Trophoblast cell (in vitro differentiated cells and primary cell): ENCODE results near the gene BCAN.
A peak's percentile ranks its signal among the peaks of the same experiment; 100 is the strongest.

Source experiments
- DNase-seq, 2 donors: peaks; one replicate each; pipeline ENCODE4 v3.0.0-alpha.2; 2016
- H2AFZ ChIP-seq: 2 replicates; pipeline ENCODE4 v1.6.1; 2013; ENCODE audit warnings: low read length, moderate library complexity, mild to moderate bottlenecking; ENCODE audit not compliant: insufficient read depth, poor library complexity
- H2AK5ac ChIP-seq: 2 replicates; pipeline ENCODE4 v1.6.1; 2013; ENCODE audit warnings: mild to moderate bottlenecking, low read length
- H2BK120ac ChIP-seq: 2 replicates; pipeline ENCODE4 v1.6.1; 2013; ENCODE audit warnings: low read length, mild to moderate bottlenecking, moderate library complexity; ENCODE audit not compliant: insufficient read depth, poor library complexity
- H2BK12ac ChIP-seq: 2 replicates; pipeline ENCODE4 v1.6.1; 2013; ENCODE audit warnings: mild to moderate bottlenecking, low read length, moderate library complexity
- H2BK5ac ChIP-seq: 2 replicates; pipeline ENCODE4 v1.6.1; 2013; ENCODE audit warnings: low read length, low read depth, moderate library complexity, mild to moderate bottlenecking; ENCODE audit not compliant: poor library complexity
- H3K14ac ChIP-seq: 2 replicates; pipeline ENCODE4 v1.6.1; 2013; ENCODE audit warnings: mild to moderate bottlenecking, low read length
- H3K18ac ChIP-seq: 2 replicates; pipeline ENCODE4 v1.6.1; 2013; ENCODE audit warnings: mild to moderate bottlenecking, low read length
- H3K23ac ChIP-seq: 2 replicates; pipeline ENCODE4 v1.6.1; 2013; ENCODE audit warnings: low read length
- H3K27ac ChIP-seq: 2 replicates; pipeline ENCODE4 v1.5.1; 2013; ENCODE audit warnings: low read depth, mild to moderate bottlenecking, inconsistent platforms, low read length, moderate library complexity
- H3K27me3 ChIP-seq: 2 replicates; pipeline ENCODE4 v1.6.1; 2013; ENCODE audit warnings: inconsistent platforms, mild to moderate bottlenecking, low read length, moderate library complexity; ENCODE audit not compliant: insufficient read depth
- H3K36me3 ChIP-seq, 2 experiments: 1 replicate in 1 of 2; 2 replicates in 1 of 2; pipeline ENCODE4 v1.6.1; 2013; ENCODE audit warnings: low read length in 2 of 2, mild to moderate bottlenecking in 2 of 2, moderate library complexity in 1 of 2; ENCODE audit not compliant: insufficient read depth in 2 of 2, control insufficient read depth in 1 of 2
- H3K4ac ChIP-seq: 2 replicates; pipeline ENCODE4 v1.6.1; 2013; ENCODE audit warnings: low read depth, mild to moderate bottlenecking, low read length, moderate library complexity
- H3K4me1 ChIP-seq, 2 experiments: 1 replicate in 1 of 2; 2 replicates in 1 of 2; pipeline ENCODE4 v1.6.1; 2013; ENCODE audit warnings: low read length in 2 of 2, mild to moderate bottlenecking in 2 of 2, moderate library complexity in 1 of 2; ENCODE audit not compliant: insufficient read depth in 2 of 2, control insufficient read depth in 1 of 2
- H3K4me2 ChIP-seq: 2 replicates; pipeline ENCODE4 v1.6.1; 2013; ENCODE audit warnings: inconsistent platforms, mild to moderate bottlenecking, low read length, moderate library complexity
- H3K4me3 ChIP-seq: 2 replicates; pipeline ENCODE4 v1.5.1; 2013; ENCODE audit warnings: mild to moderate bottlenecking, low read depth, low read length, inconsistent platforms
- H3K79me1 ChIP-seq: one replicate; pipeline ENCODE4 v1.6.1; 2013; ENCODE audit warnings: low read length
- H3K79me2 ChIP-seq: 2 replicates; pipeline ENCODE4 v1.6.1; 2013; ENCODE audit warnings: low read length, mild to moderate bottlenecking; ENCODE audit not compliant: control insufficient read depth, insufficient read depth, poor library complexity
- H3K9ac ChIP-seq: 2 replicates; pipeline ENCODE4 v1.6.1; 2013; ENCODE audit warnings: mild to moderate bottlenecking, low read length
- H3K9me3 ChIP-seq: 2 replicates; pipeline ENCODE4 v1.6.1; 2013; ENCODE audit warnings: low read depth, mild to moderate bottlenecking, control low read depth, inconsistent platforms, low read length; ENCODE audit not compliant: insufficient read depth
- H4K12ac ChIP-seq: 2 replicates; pipeline ENCODE4 v1.6.1; 2013; ENCODE audit warnings: low read depth, mild to moderate bottlenecking, low read length, moderate library complexity
- H4K8ac ChIP-seq: 2 replicates; pipeline ENCODE4 v1.6.1; 2013; ENCODE audit warnings: low read depth, mild to moderate bottlenecking, low read length, moderate library complexity
- H4K91ac ChIP-seq: one replicate; pipeline ENCODE4 v1.6.1; 2013; ENCODE audit warnings: low read depth, mild to moderate bottlenecking, low read length, moderate library complexity
- WGBS: extraction: QIAGEN DNeasy Blood & Tissue Kit; methylation state at CpG from one replicate; pipeline ENCODE4 v1.1.7; 2013; ENCODE audit warnings: missing lambda C conversion rate; ENCODE audit not compliant: insufficient read length, insufficient coverage; ENCODE audit errors: extremely low coverage; 5-methylcytosine and 5-hydroxymethylcytosine counted together

BCAN gene

DNA sequence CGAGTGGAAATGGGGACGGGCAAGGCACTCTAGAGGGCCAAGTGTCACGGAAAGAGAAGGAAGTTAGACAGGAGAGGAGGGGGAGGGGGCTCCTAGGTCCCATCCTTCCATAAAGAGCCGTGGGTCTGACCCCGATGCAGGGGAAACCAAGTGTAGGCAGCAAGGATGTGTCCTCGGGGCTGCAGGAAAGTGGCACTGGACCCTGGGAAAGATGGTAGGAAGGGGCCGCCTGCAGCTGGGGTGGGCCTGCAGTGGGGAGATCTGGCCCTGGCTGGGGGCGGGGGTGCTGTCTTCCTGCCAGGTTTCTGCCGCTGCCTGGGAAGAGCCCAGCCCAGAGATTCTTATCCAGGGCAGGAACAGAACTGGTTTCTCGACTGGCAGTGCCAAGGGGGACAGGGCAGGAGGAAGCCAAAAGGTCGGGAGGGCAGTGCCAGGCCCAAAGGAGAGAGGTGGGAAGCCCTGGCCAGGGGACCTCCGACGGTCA lies 50.6 kb downstream of the BCAN start:
- H4K91ac ChIP-seq: peak overlapping the region; percentile 94
- H3K27ac ChIP-seq: peak overlapping the region; percentile 84
- H3K9me3 ChIP-seq: no peaks in the 10 kb centered on the region
- DNase-seq: no peak
- no peak overlapping the region for H3K23ac ChIP-seq
- peak overlapping the region; percentile 45 for H3K4me2 ChIP-seq
- WGBS: no CpG with 5 or more reads among the region's 13 CpGs
- no peaks in the 10 kb centered on the region for H3K27me3 ChIP-seq
- peak overlapping the region; percentile 62 for H2BK5ac ChIP-seq
- H3K9ac ChIP-seq: no peak overlapping the region
- H3K4ac ChIP-seq: peak overlapping the region; percentile 57
- peaks cover 32% of the 10 kb centered on the region for H3K79me1 ChIP-seq
- peak overlapping the region; percentile 19 for H2AK5ac ChIP-seq
- H3K18ac ChIP-seq: peak overlapping the region; percentile 58
- no peaks in the 10 kb centered on the region for H3K36me3 ChIP-seq
- H4K8ac ChIP-seq: peak overlapping the region; percentile 56
- H3K79me2 ChIP-seq: peaks cover 3% of the 10 kb centered on the region
- peak overlapping the region; percentile 87 for H2BK120ac ChIP-seq
- H3K14ac ChIP-seq: peak overlapping the region; percentile 41
- H2BK12ac ChIP-seq: peak overlapping the region; percentile 94
- peak overlapping the region; percentile 43 for H2AFZ ChIP-seq
- H4K12ac ChIP-seq: no peak overlapping the region
- no peak overlapping the region for H3K4me3 ChIP-seq
- H3K4me1 ChIP-seq: peaks cover 44 to 52% of the 10 kb centered on the region in 2 experiments

DNA sequence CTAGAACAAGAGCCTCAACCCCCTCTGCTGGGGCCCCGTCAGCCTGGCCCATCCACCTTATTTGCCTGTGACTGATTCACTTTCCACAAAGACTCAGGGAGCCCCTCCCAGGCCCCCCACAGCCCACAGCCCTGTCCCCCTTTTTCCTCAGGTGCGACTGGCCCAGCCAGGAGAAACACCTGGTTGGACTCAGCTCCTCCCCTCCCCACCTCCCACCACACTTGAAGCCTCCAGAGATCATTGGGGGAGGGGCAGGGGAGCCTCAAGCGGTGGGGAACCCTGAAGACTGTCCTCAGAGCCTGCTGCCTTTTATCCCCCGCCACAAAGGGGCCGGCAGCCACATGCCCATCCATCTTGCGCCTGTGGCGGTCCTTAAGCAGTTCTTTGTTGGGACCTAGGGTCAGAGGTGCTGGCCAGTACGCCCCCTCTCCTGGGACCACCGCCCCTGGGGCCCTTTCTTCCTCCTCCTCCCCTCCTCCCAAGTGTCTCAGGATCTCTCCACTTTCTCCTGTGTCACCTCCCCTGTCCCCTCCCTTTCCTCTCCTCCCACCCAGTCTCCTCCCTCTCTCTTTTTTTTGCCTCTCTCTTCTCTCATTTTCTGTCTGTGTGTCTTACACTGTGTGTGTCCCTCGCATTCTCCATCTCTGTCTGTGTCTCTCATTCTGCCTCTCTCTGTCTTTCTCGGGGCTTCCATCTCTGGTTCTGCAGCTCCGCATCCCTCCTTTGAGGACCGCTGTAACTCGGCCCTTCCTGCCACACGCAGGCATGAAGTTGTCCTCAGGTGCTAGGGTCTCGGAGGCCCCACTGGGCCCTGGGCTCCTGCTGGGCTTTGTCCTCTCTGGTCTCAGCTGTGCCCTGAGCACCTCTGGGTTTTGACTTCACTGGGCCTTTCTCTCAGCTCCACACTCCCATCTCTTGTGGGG lies 51.3 kb downstream of the BCAN start:
- Histone ChIP-seq H3K14ac (peak overlapping the region; percentile 83), H3K79me2 (peaks cover 3% of the 10 kb centered on the region), H3K4me3 (no peak overlapping the region), H3K18ac (peak overlapping the region; percentile 91), H3K9ac (no peak overlapping the region), H2BK12ac (peak overlapping the region; percentile 86), H2BK120ac (peak overlapping the region; percentile 87), H3K4me1 (peaks cover 44 to 53% of the 10 kb centered on the region in 2 experiments), H3K23ac (no peak overlapping the region), H3K4me2 (peak overlapping the region; percentile 45), H2AK5ac (peak overlapping the region; percentile 84), H3K27me3 (no peaks in the 10 kb centered on the region), H4K8ac (peak overlapping the region; percentile 77), H2AFZ (peak overlapping the region; percentile 18), H3K79me1 (peaks cover 32% of the 10 kb centered on the region), H2BK5ac (peak overlapping the region; percentile 82), H3K27ac (peak overlapping the region; percentile 84), H4K91ac (peak overlapping the region; percentile 96), H3K9me3 (no peaks in the 10 kb centered on the region), H4K12ac (peak overlapping the region; percentile 26), H3K4ac (peak overlapping the region; percentile 57), H3K36me3 (no peaks in the 10 kb centered on the region)
- DNase-seq: no peak
- WGBS: no CpG with 5 or more reads among the region's 16 CpGs

DNA sequence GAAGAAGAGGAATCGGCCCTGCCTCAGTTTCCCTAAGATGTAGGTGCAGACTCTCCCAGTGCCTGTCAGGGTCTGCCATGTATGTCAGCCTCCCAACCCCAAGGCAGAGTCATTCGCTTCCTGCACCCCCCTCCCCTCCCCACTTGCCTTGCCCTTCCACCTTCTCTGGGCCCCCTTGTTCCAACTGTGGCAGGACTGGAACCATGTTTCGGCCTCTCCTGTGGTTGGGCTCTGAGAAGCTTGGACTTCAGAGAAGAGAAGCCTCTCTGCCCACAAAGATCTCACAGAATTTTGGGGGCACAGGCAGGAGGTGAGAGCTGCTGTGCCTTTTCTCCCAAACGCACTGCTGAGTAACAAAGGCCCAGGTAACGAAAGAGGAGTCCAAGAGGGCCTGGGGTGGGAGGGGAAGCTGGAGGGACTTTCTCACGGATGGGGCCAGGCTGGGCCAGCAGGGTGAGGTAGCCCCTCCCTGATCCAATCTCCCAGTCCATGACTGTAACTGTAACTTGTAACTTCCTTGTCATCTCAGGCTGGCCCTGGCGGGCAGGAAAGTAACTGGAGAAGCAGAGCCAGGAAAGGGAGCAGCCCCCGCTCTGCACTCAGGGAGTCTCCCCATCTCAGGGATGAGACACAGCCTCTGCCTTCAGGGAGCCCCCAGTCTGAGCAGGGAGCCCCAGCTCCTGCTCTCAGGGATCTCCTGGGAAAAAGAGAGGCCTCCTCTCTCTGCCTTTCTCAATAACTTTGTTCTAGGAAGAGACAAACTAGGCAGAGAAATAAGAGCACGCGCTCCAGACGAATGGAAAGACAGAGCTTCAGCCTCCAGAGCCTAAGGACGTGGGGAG lies 52.2 kb downstream of the BCAN start:
- H3K9ac ChIP-seq: peak overlapping the region; percentile 17
- H4K8ac ChIP-seq: peak overlapping the region; percentile 77
- H3K9me3 ChIP-seq: no peaks in the 10 kb centered on the region
- no peak overlapping the region for H3K4me3 ChIP-seq
- peak overlapping the region; percentile 84 for H2AK5ac ChIP-seq
- peaks cover 4 to 6% of the 10 kb centered on the region in 2 experiments for H3K36me3 ChIP-seq
- peak overlapping the region; percentile 45 for H3K4me2 ChIP-seq
- H4K91ac ChIP-seq: peak overlapping the region; percentile 96
- peak overlapping the region; percentile 38 for H2AFZ ChIP-seq
- peak overlapping the region; percentile 91 for H3K18ac ChIP-seq
- peak overlapping the region; percentile 90 for H2BK12ac ChIP-seq
- peaks cover 32% of the 10 kb centered on the region for H3K79me1 ChIP-seq
- peaks cover 3% of the 10 kb centered on the region for H3K79me2 ChIP-seq
- peak overlapping the region; percentile 79 for H2BK120ac ChIP-seq
- no peak overlapping the region for H3K23ac ChIP-seq
- no peaks in the 10 kb centered on the region for H3K27me3 ChIP-seq
- peak overlapping the region; percentile 82 for H2BK5ac ChIP-seq
- peak overlapping the region; percentile 83 for H3K14ac ChIP-seq
- no CpG with 5 or more reads among the region's 12 CpGs for WGBS
- peak overlapping the region; percentile 41 for H3K4ac ChIP-seq
- peaks cover 44 to 55% of the 10 kb centered on the region in 2 experiments for H3K4me1 ChIP-seq
- H4K12ac ChIP-seq: peak overlapping the region; percentile 26
- DNase-seq: no peak
- peak overlapping the region; percentile 84 for H3K27ac ChIP-seq

DNA sequence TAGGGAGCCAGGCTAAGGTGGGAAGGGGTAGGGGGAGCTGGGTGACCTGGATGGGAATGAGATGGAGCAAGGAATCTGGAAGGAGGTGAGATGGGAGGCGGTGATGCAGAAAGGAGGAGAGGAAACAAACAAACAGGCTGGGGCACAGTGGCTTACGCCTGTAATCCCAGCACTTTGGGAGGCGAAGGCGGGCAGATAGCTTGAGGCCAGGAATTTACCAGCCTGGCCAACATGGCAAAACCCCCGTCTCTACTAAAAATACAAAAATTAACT lies 52.7 kb downstream of the BCAN start:
- Histone ChIP-seq H3K36me3 (peaks cover 8 to 11% of the 10 kb centered on the region in 2 experiments), H2AFZ (no peak overlapping the region), H4K91ac (peak overlapping the region; percentile 84), H3K4ac (peak overlapping the region; percentile 35), H3K4me3 (no peak overlapping the region), H3K4me2 (peak overlapping the region; percentile 20), H4K8ac (peak overlapping the region; percentile 66), H2AK5ac (peak overlapping the region; percentile 23), H4K12ac (no peak overlapping the region), H2BK12ac (peak overlapping the region; percentile 90), H3K9ac (no peak overlapping the region), H3K9me3 (no peaks in the 10 kb centered on the region), H2BK120ac (peak overlapping the region; percentile 29), H3K23ac (no peak overlapping the region), H3K14ac (peak overlapping the region; percentile 50), H3K27ac (peak overlapping the region; percentile 75), H2BK5ac (peak overlapping the region; percentile 80), H3K27me3 (no peaks in the 10 kb centered on the region), H3K79me2 (peaks cover 3% of the 10 kb centered on the region), H3K18ac (peak overlapping the region; percentile 63), H3K79me1 (peaks cover 32% of the 10 kb centered on the region), H3K4me1 (peaks cover 41 to 54% of the 10 kb centered on the region in 2 experiments)
- no CpG with 5 or more reads among the region's 5 CpGs for WGBS
- no peak for DNase-seq
